Hepatocyte (in vitro differentiated cells): Measurements from ENCODE around the gene ALKBH1.

ENCODE experiments used
- CTCF ChIP-seq: fragments of 200-600 bp; sonication (generic); IDR thresholded peaks from 2 replicates; pipeline ENCODE4 v1.5.1; 2016; ENCODE audit warnings: antibody characterized with exemption, mild to moderate bottlenecking; ENCODE audit not compliant: poor library complexity
- EZH2 ChIP-seq: fragments of 200-600 bp; sonication (generic); IDR thresholded peaks from 2 replicates; pipeline ENCODE4 v1.6.1; 2016; ENCODE audit warnings: antibody characterized with exemption, mild to moderate bottlenecking, borderline replicate concordance
- EZH2phosphoT487 ChIP-seq: fragments of 200-600 bp; sonication (generic); IDR thresholded peaks from one replicate; pipeline ENCODE4 v1.6.1; 2018; ENCODE audit warnings: antibody characterized with exemption, mild to moderate bottlenecking, low read depth, moderate library complexity; ENCODE audit not compliant: unreplicated experiment, severe bottlenecking

- TF ChIP-seq CTCF (no peak), EZH2 (no peak), EZH2phosphoT487 (no peak)
These were observed 16.6 kb downstream of the ALKBH1 start for GRCh38 chr14:77691259-77691658.
